ENCODE measurements around the gene LETM1. TPM values are rescaled to one million over a fixed set of nuclear protein-coding genes. Genes with fewer than 3 reads are reported as not detected.

The LETM1 gene
- total RNA-seq, 1 experiment from 2014 or later, result 86.3 TPM

Other genes starting within 250 kb of the LETM1 start
- 3.1 and 4.8 TPM in 2 replicates for gene FAM53A, start 171.8 kb downstream of the LETM1 start, total RNA-seq (2014; rRNA removed)
- 98.3 and 109 TPM in 2 replicates for gene SLBP, start 143.8 kb downstream of the LETM1 start, total RNA-seq (2014; rRNA removed)
- gene TMEM129, start 134.8 kb downstream of the LETM1 start, total RNA-seq (2014; rRNA removed), result 28.6 and 47.7 TPM in 2 replicates
- gene TACC3, start 134.6 kb downstream of the LETM1 start, total RNA-seq (2014; rRNA removed), result 32.0 and 74.5 TPM in 2 replicates
- 0.11 and 0.86 TPM in 2 replicates for gene FGFR3, start 62.9 kb downstream of the LETM1 start, total RNA-seq (2014; rRNA removed)
- 69.0 and 87.1 TPM in 2 replicates for gene NSD2, start 15.2 kb upstream of the LETM1 start, total RNA-seq (2014; rRNA removed)
- 30.0 and 35.8 TPM in 2 replicates for gene NELFA, start 152.8 kb upstream of the LETM1 start, total RNA-seq (2014; rRNA removed)
- gene NAT8L, start 203.2 kb upstream of the LETM1 start, total RNA-seq (2014; rRNA removed), result 1.6 and 2.0 TPM in 2 replicates